Measurements from ENCODE around the gene CLDND2. TPM values are rescaled to one million over a fixed set of nuclear protein-coding genes. Genes with fewer than 3 reads are reported as not detected.

CLDND2 gene
- total RNA-seq, 1 donor: 0.36 TPM

DNA sequence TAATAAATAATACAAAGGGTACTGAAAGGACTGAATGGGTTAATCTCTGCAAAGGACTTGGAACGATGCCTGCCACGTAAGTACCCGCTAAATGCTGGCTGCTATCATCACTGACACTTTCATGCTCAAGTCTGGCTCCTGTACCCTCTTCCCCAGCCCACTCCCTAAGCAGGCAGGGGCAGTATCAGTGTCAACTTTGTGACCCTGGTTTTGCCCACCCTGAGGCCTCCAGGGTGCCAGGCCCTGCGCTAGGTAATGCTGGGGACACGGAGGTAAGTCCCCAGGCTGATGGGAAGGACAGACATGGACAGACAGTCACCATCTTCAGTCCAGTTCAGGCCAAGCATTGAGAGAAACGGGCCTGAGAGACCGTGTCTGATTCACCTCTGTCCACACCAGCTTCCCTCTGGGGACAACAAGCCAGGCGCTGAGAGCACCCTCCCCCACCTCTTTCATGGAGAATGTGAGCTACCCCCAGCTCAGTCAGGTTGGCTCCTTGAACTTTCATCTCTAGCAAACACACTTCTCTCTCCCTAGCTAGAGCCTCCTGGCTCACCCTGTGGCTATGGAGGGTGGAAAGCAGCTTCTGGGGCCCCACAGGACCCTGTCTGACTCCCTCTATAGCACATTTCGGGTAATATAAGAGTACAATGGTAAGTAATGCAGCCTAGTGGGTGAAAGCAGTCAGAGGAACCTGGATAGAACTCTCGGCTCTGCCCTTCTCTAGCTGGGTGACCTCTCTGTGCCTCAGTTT is 3.4 kb downstream of the CLDND2 start:
- peak; percentile 55 for DNase-seq (ENCODE audit: low read depth)
- H3K4me3 ChIP-seq (ENCODE audit: low read depth, low read length): peak overlapping the region; percentile 96
- TF ChIP-seq CTCF (IDR thresholded peaks at IDR 0.05; ENCODE audit: insufficient read depth, low read length): peak; percentile 33

DNA sequence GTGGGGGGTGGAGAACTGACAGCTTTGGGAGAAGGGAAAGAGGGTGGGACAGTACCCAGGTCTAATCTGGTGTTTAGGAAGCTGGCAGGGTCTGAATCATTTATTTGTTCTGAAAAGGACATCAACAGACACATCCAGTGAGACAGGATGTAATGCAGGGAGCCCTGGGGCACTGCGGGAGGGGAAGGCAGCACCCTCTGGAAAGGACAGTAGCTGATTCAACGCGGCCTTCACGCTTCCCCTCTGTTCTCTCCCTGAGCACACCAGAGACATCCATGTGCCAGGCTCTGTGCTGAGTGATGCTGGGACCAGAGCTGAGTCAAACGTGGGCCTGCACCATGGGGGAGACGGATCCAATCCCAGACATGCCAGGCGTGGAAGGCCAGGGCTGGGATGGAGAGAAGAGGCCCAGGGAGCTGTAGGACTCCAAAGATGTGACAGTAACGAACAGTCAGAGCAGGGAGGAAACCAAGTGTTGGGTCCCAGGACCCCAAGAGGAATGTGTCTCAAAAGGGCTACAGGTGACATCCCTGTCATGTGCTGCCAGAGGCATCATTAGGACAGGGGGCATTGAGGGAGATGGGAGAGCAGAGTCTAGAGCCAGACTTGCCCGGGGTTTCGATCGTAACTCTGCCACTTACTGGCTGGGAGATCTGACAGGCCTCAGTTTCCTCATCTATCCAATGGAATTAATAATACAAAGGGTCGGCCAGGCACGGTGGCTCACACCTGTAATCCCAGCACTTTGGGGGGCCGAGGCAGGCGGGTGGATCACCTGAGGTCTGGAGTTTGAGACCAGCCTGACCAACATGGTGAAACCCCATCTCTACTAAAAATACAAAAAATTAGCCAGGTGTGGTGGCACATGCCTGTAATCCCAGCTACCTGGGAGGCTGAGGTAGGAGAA is 4.3 kb downstream of the CLDND2 start:
- no peak for TF ChIP-seq CTCF (IDR thresholded peaks at IDR 0.05; ENCODE audit: insufficient read depth, low read length)
- H3K4me3 ChIP-seq (ENCODE audit: low read depth, low read length): no peak overlapping the region
- no peak for DNase-seq (ENCODE audit: low read depth)

GRCh38 chr19:51361239-51361638 is 7.6 kb downstream of the CLDND2 start:
- TF ChIP-seq CTCF (IDR thresholded peaks at IDR 0.05; ENCODE audit: insufficient read depth, low read length): no peak
- no peak overlapping the region for H3K4me3 ChIP-seq (ENCODE audit: low read depth, low read length)
- DNase-seq (ENCODE audit: low read depth): no peak

DNA sequence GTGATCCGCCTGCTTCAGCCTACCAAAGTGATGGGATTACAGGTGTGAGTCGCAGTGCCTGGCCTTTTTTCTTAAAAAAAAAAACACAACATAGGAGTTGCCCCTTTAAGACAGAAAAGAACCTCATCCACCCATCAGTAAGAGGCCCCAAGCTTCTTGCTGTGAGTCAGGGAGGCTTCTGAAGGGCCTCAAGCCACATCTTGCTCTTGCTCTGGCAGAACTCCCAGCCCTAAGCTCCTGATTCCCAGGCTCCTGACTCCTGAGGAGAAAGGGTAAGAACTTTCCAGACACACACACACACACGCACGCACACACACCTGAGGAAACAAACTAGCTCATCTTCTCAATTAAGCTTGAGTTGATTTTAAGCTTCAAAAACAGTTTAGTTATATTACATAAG is 9.5 kb downstream of the CLDND2 start:
- H3K4me3 ChIP-seq (ENCODE audit: low read depth, low read length): no peak overlapping the region
- DNase-seq (ENCODE audit: low read depth): peak; percentile 91
- TF ChIP-seq CTCF (IDR thresholded peaks at IDR 0.05; ENCODE audit: insufficient read depth, low read length): no peak

DNA sequence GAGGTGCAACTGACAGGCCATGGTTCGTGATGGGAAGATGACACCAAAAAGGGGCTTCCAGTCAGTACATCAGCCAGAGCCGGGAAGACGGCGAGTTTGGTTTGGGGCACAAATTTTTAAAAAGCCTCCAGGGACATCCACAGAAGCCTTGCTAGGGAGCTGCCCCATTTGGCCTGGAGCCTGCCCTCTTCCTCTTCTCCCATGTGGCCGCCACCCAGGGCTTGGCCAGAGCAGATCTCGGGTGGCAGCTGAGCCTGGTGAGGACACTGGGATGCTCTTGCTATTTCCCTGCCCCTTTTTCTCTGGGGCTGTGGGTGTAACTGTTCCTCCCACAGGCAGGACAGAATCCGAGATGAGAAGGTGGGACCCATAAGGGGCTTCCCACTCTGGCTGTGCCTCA is 10.9 kb downstream of the CLDND2 start:
- TF ChIP-seq CTCF (IDR thresholded peaks at IDR 0.05; ENCODE audit: insufficient read depth, low read length): no peak
- no peak overlapping the region for H3K4me3 ChIP-seq (ENCODE audit: low read depth, low read length)
- DNase-seq (ENCODE audit: low read depth): no peak

- TF ChIP-seq CTCF (IDR thresholded peaks at IDR 0.05; ENCODE audit: insufficient read depth, low read length): no peak
- H3K4me3 ChIP-seq (ENCODE audit: low read depth, low read length): no peak overlapping the region
- no peak for DNase-seq (ENCODE audit: low read depth)
Measured at GRCh38 chr19:51356159-51356801, 12.5 kb downstream of the CLDND2 start.
